Activated CD4-positive, alpha-beta T cell treated with anti-CD3 and anti-CD28 coated beads, Interleukin-2, amount 50 U/mL, for 16 hours (primary cell): ENCODE results near the gene SLC6A2.

Experiments used
- DNase-seq: peaks from one replicate; pipeline ENCODE4 v3.0.0-alpha.2; 2020

The SLC6A2 gene

GRCh38 chr16:55678161-55678821 lies 22.5 kb downstream of the SLC6A2 start:
- no peak for DNase-seq

- no peak for DNase-seq
Measured at GRCh38 chr16:55682086-55682485, 26.3 kb downstream of the SLC6A2 start.

GRCh38 chr16:55685973-55686372 lies 30.2 kb downstream of the SLC6A2 start:
- DNase-seq = no peak

GRCh38 chr16:55686671-55687070 lies 30.9 kb downstream of the SLC6A2 start:
- DNase-seq = no peak

GRCh38 chr16:55687802-55688201 lies 32.0 kb downstream of the SLC6A2 start:
- no peak for DNase-seq

GRCh38 chr16:55690841-55691240 lies 35.1 kb downstream of the SLC6A2 start:
- no peak for DNase-seq

- no peak for DNase-seq
Measured at GRCh38 chr16:55691771-55692170, 36.0 kb downstream of the SLC6A2 start.

- DNase-seq = no peak
Measured at GRCh38 chr16:55695595-55695994, 39.8 kb downstream of the SLC6A2 start.

- no peak for DNase-seq
Measured at GRCh38 chr16:55697867-55698266, 42.1 kb downstream of the SLC6A2 start.

GRCh38 chr16:55698331-55698730 lies 42.5 kb downstream of the SLC6A2 start:
- no peak for DNase-seq

- no peak for DNase-seq
Measured at GRCh38 chr16:55698946-55699345, 43.2 kb downstream of the SLC6A2 start.

- no peak for DNase-seq
Measured at GRCh38 chr16:55699616-55700015, 43.8 kb downstream of the SLC6A2 start.

GRCh38 chr16:55700067-55700466 lies 44.3 kb downstream of the SLC6A2 start:
- no peak for DNase-seq

GRCh38 chr16:55700961-55701360 lies 45.2 kb downstream of the SLC6A2 start:
- DNase-seq = no peak

- DNase-seq = peak; percentile 49
Measured at GRCh38 chr16:55701442-55702319, 45.9 kb downstream of the SLC6A2 start.

- peak; percentile 35 for DNase-seq
Measured at GRCh38 chr16:55703003-55704001, 47.5 kb downstream of the SLC6A2 start.

GRCh38 chr16:55706739-55707384 lies 51.1 kb downstream of the SLC6A2 start:
- no peak for DNase-seq

- DNase-seq = no peak
Measured at GRCh38 chr16:55709801-55710200, 54.0 kb downstream of the SLC6A2 start.

GRCh38 chr16:55710466-55710865 lies 54.7 kb downstream of the SLC6A2 start:
- DNase-seq = no peak

GRCh38 chr16:55711959-55712876 lies 56.4 kb downstream of the SLC6A2 start:
- peak; percentile 63 for DNase-seq

- no peak for DNase-seq
Measured at GRCh38 chr16:55713103-55713502, 57.3 kb downstream of the SLC6A2 start.
